Muscle of leg (tissue), 11 donors: ENCODE measurements around the gene DDX42. TPM values are rescaled to one million over a fixed set of nuclear protein-coding genes. Genes with fewer than 3 reads are reported as not detected.
"Not testable (repeated sequence)": the region's sequence is repeated elsewhere in the genome, so short reads cannot be mapped to it uniquely, and the experiment has no call there.

Experiments
- DNase-seq: peaks from one replicate; pipeline ENCODE4 v3.0.0; 2013
- H3K27ac ChIP-seq: one replicate; pipeline ENCODE4 v1.5.1; 2013; ENCODE audit warnings: mild to moderate bottlenecking, low read length, control low read depth
- H3K27me3 ChIP-seq: one replicate; pipeline ENCODE4 v1.6.1; 2013; ENCODE audit warnings: low read length; ENCODE audit not compliant: control insufficient read depth, insufficient read depth
- H3K36me3 ChIP-seq: one replicate; pipeline ENCODE4 v1.6.1; 2013; ENCODE audit warnings: low read length; ENCODE audit not compliant: control insufficient read depth, insufficient read depth
- H3K4me1 ChIP-seq: one replicate; pipeline ENCODE4 v1.6.1; 2013; ENCODE audit warnings: low read length; ENCODE audit not compliant: control insufficient read depth, insufficient read depth
- H3K4me3 ChIP-seq: one replicate; pipeline ENCODE4 v1.5.1; 2013; ENCODE audit warnings: low read length, control low read depth
- H3K9me3 ChIP-seq: replicated peaks from 2 replicates; pipeline ENCODE4 v1.6.1; 2013; ENCODE audit warnings: low read depth, low read length; ENCODE audit not compliant: control insufficient read depth
- WGBS: methylation state at CpG from one replicate; pipeline ENCODE4 v1.1.5; 2013; ENCODE audit warnings: missing lambda C conversion rate; ENCODE audit not compliant: insufficient coverage; 5-methylcytosine and 5-hydroxymethylcytosine counted together
- polyA plus RNA-seq, 8 donors: library from polyadenylated mRNA; unstranded; fragments of 120-200 nt; gene quantifications; one replicate each; pipeline versions ENCODE4 v1.2.1 to v1.2.3, GENCODE V29; 2013; ENCODE audit warnings: inconsistent platforms in 1 of 8, low replicate concordance in 1 of 8; ENCODE audit not compliant: insufficient read length in 8 of 8, insufficient read depth in 1 of 8
- total RNA-seq: library from RNA; stranded (reverse); fragments of 120-200 nt; gene quantifications from one replicate; pipeline ENCODE4 v1.2.4, GENCODE V29; 2013

Gene DDX42
- total and polyA plus RNA-seq, 9 donors, result 61.8 to 110 (median 92.9) TPM

GRCh38 chr17:63792055-63792729 lies 18.2 kb downstream of the DDX42 start:
- no peaks in the 10 kb centered on the region for H3K27me3 ChIP-seq
- H3K4me3 ChIP-seq, result no peak overlapping the region
- no peaks in the 10 kb centered on the region for H3K9me3 ChIP-seq
- WGBS, result no CpG with 5 or more reads among the region's 3 CpGs
- DNase-seq, result no peak
- no peaks in the 10 kb centered on the region for H3K4me1 ChIP-seq
- H3K36me3 ChIP-seq, result peaks cover 51% of the 10 kb centered on the region
- no peak overlapping the region for H3K27ac ChIP-seq

DNA sequence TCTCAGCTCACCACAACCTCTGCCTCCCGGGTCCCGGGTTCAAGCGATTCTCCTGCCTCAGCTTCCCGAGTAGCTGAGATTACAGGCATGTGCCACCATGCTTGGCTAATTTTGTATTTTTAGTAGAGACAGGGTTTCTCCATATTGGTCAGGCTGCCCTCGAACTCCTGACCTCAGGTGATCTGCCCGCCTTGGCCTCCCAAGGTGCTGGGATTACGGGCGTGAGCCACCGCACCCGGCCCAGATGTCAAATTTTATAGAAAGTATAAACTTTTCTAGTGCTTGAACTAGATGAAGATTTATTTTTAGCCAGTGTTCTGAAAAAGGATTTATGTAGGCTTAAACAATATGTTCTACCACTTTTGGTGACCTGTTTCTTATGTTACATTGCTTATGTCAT lies 22.4 kb downstream of the DDX42 start:
- WGBS, result 100% methylated on average over 2 of the region's 10 CpGs
- not testable (repeated sequence) for H3K9me3 ChIP-seq, DNase-seq, H3K27ac ChIP-seq, H3K4me3 ChIP-seq, H3K4me1 ChIP-seq, H3K27me3 ChIP-seq
- H3K36me3 ChIP-seq, result peaks cover 65% of the 10 kb centered on the region

- H3K36me3 ChIP-seq, result peaks cover 72% of the 10 kb centered on the region
- no CpG with 5 or more reads among the region's 3 CpGs for WGBS
- H3K4me1 ChIP-seq, result no peaks in the 10 kb centered on the region
- no peak overlapping the region for H3K27ac ChIP-seq
- H3K27me3 ChIP-seq, result no peaks in the 10 kb centered on the region
- H3K9me3 ChIP-seq, result no peaks in the 10 kb centered on the region
- no peak overlapping the region for H3K4me3 ChIP-seq
- no peak for DNase-seq
Measured at GRCh38 chr17:63798572-63799106, 24.7 kb downstream of the DDX42 start.

- DNase-seq, result no peak
- Histone ChIP-seq H3K9me3 (no peaks in the 10 kb centered on the region), H3K4me1 (no peaks in the 10 kb centered on the region), H3K27me3 (no peaks in the 10 kb centered on the region), H3K36me3 (peaks cover 60% of the 10 kb centered on the region), H3K4me3 (no peak overlapping the region), H3K27ac (no peak overlapping the region)
- no CpG with 5 or more reads among the region's 1 CpG for WGBS
Measured at GRCh38 chr17:63800783-63801182, 26.8 kb downstream of the DDX42 start.

DNA sequence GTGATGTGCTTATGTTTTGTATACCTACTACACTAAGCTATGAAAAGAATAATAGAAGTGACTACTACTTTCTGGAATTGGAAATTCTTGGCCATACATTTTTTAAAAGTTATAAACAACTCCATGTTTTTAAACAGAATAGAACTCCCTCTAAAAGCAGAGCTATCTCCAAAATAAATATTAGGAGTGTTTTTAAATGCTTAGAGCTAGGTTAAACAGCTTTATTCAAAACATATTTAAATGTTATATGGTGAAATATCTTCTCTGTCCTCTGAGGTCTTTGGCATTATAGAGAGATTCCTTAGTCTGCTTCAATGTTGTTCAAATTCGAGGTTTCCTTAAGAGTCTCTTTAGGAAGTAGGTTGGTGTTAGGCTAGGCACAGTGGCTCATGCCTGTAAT lies 30.4 kb downstream of the DDX42 start:
- Histone ChIP-seq H3K27ac (no peak overlapping the region), H3K4me1 (no peaks in the 10 kb centered on the region), H3K9me3 (no peaks in the 10 kb centered on the region), H3K27me3 (no peaks in the 10 kb centered on the region), H3K4me3 (no peak overlapping the region), H3K36me3 (peaks cover 57% of the 10 kb centered on the region)
- WGBS, result 88% methylated on average over 1 of the region's 1 CpG
- no peak for DNase-seq

DNA sequence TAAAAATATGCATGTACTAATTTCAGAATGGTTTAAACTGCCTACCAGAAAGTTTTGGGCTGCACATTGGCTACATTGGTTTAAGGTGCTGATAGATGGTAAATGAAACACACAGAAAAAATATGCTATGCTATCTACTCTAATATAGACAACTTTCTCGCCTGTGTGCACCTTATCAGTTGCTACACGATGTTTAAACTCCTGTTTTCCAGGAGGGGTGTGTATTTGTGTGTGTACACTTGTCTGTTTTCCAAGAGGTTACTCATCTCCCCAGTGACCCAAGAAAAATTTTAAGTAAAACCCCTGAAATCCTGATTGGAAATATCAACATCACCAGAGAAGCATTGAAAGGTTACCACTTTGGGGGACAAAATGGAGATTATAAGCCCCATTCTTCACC lies 31.6 kb downstream of the DDX42 start:
- WGBS, result no CpG with 5 or more reads among the region's 2 CpGs
- DNase-seq, result no peak
- Histone ChIP-seq H3K36me3 (peaks cover 57% of the 10 kb centered on the region), H3K27ac (no peak overlapping the region), H3K27me3 (no peaks in the 10 kb centered on the region), H3K4me1 (no peaks in the 10 kb centered on the region), H3K4me3 (no peak overlapping the region), H3K9me3 (no peaks in the 10 kb centered on the region)

DNA sequence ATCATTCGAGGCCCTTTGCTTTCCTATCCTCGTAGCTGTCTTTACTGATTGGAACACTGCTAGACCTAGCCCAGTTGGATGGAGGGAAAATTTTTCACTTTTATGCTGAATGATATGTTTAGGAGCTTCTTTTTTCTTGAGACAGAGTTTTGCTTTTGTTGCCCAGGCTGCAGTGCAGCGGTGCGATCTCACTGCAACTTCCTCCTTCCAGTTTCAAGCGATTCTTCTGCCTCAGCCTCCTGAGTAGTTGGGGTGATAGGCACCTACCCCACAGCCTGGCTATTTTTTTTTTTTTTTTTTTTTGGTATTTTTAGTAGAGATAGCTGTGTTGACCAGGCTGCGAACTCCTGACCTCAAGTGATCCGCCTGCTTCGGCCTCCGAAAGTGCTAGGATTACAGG lies 36.0 kb downstream of the DDX42 start:
- Histone ChIP-seq H3K36me3 (peaks cover 76% of the 10 kb centered on the region), H3K27ac (no peak overlapping the region), H3K9me3 (no peaks in the 10 kb centered on the region), H3K4me1 (no peaks in the 10 kb centered on the region), H3K4me3 (no peak overlapping the region), H3K27me3 (no peaks in the 10 kb centered on the region)
- WGBS, result no CpG with 5 or more reads among the region's 9 CpGs
- no peak for DNase-seq

DNA sequence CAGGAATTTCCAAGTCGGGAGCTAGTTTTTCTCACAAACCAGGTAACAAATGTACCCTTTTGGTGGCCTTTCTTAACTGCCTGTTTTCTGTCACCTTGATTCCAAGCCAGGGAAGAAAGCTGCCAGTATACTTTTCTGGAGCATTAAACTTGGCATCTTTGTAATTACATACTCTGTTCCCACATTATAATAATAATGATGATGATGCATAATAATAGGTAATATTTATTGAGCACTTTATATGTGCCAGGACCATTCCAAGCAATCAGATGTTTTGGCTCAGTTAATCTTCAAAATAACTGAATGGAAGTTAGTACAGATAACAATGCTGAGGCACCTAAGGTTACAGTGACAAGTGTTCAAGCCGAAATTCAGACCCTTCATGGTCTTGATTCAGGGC lies 42.2 kb downstream of the DDX42 start:
- no peak overlapping the region for H3K4me3 ChIP-seq
- no peak overlapping the region for H3K27ac ChIP-seq
- no peak for DNase-seq
- no peaks in the 10 kb centered on the region for H3K4me1 ChIP-seq
- H3K36me3 ChIP-seq, result peaks cover 93% of the 10 kb centered on the region
- H3K9me3 ChIP-seq, result no peaks in the 10 kb centered on the region
- 79% methylated on average over 1 of the region's 2 CpGs for WGBS
- no peaks in the 10 kb centered on the region for H3K27me3 ChIP-seq

DNA sequence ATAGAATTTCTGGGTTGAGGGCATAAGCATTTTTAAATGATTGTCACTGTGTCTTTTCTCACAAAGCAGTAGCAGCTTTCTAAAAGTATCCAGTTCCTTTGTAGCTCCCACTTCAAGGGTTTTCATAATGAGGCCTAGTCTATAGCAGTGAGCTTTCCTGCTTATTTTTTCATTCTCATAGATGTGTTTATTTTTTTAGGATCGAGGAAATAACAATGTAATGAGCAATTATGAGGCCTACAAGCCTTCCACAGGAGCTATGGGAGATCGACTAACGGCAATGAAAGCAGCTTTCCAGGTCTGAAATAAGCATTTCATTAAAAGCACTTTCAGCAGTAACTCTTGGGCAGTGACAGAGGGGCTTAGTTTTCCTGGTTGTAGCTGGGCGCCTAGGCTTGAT lies 42.7 kb downstream of the DDX42 start:
- Histone ChIP-seq H3K4me1 (no peaks in the 10 kb centered on the region), H3K36me3 (peaks cover 93% of the 10 kb centered on the region), H3K27me3 (no peaks in the 10 kb centered on the region), H3K4me3 (no peak overlapping the region), H3K9me3 (no peaks in the 10 kb centered on the region), H3K27ac (no peak overlapping the region)
- DNase-seq, result no peak
- WGBS, result no CpG with 5 or more reads among the region's 4 CpGs

- Histone ChIP-seq H3K4me3 (no peak overlapping the region), H3K27ac (no peak overlapping the region), H3K27me3 (no peaks in the 10 kb centered on the region), H3K9me3 (no peaks in the 10 kb centered on the region), H3K4me1 (no peaks in the 10 kb centered on the region), H3K36me3 (peaks cover 92% of the 10 kb centered on the region)
- WGBS, result 96% methylated on average over 27 of the region's 27 CpGs
- no peak for DNase-seq
Measured at GRCh38 chr17:63817736-63818385, 43.9 kb downstream of the DDX42 start.
